HEK293 (cell line): ENCODE measurements around the gene TNPO3.

Experiments
- CTCF ChIA-PET: fragments of 350-600 bp; formaldehyde crosslinking; extraction: SDS; loops from one replicate; lab custom pipeline; 2021; ENCODE audit warnings: antibody characterized with exemption; lab: Yijun Ruan, JAX
- POLR2A ChIA-PET: fragments of 300-600 bp; formaldehyde crosslinking; extraction: SDS; loops from one replicate; lab custom pipeline; 2020; ENCODE audit warnings: antibody characterized with exemption, inconsistent platforms; lab: Yijun Ruan, JAX
- H3K27ac ChIP-seq: fragments of 200-500 bp; sonication (Bioruptor generic); 2 replicates; pipeline ENCODE4 v1.5.1; 2014; ENCODE audit warnings: low read depth, low read length, control low read depth, inconsistent platforms; ENCODE audit errors: extremely low read depth
- H3K36me3 ChIP-seq, 2 experiments: fragments of 200-500 bp in 1 of 2; sonication (Bioruptor generic) in 1 of 2; 1 replicate in 1 of 2; 2 replicates in 1 of 2; pipeline ENCODE4 v1.5.1; 2014 to 2017; ENCODE audit warnings: inconsistent platforms in 2 of 2, low read length in 2 of 2; ENCODE audit not compliant: control insufficient read depth in 2 of 2, insufficient read depth in 1 of 2
- H3K4me1 ChIP-seq: fragments of 200-500 bp; sonication (Bioruptor generic); 2 replicates; pipeline ENCODE4 v1.5.1; 2014; ENCODE audit warnings: mild to moderate bottlenecking, low read length, inconsistent platforms; ENCODE audit not compliant: control insufficient read depth, insufficient read depth
- H3K4me3 ChIP-seq: 2 replicates; pipeline ENCODE4 v1.5.1; 2011; ENCODE audit warnings: low read depth, mild to moderate bottlenecking, control low read depth, low read length, moderate library complexity
- H3K9me3 ChIP-seq: fragments of 200-500 bp; sonication (Bioruptor generic); 2 replicates; pipeline ENCODE4 v1.5.1; 2014; ENCODE audit warnings: low read depth, low read length, inconsistent platforms; ENCODE audit not compliant: control insufficient read depth, insufficient read depth
- EGR2 ChIP-seq: fragments of 450-650 bp; formaldehyde crosslinking; IDR thresholded peaks from 2 replicates; pipeline ENCODE4 v1.5.1; 2016; ENCODE audit warnings: low read depth, missing biosample characterization, missing genetic modification characterization
- GLIS2 ChIP-seq: fragments of 450-650 bp; formaldehyde crosslinking; IDR thresholded peaks from 2 replicates; pipeline ENCODE4 v1.5.1; 2016; ENCODE audit warnings: missing biosample characterization, missing genetic modification characterization
- KLF16 ChIP-seq: fragments of 450-650 bp; formaldehyde crosslinking; IDR thresholded peaks from 2 replicates; pipeline ENCODE4 v1.5.1; 2017; ENCODE audit warnings: missing biosample characterization, missing genetic modification characterization
- KLF8 ChIP-seq: fragments of 450-650 bp; formaldehyde crosslinking; IDR thresholded peaks from 2 replicates; pipeline ENCODE4 v1.5.1; 2016; ENCODE audit warnings: missing biosample characterization, missing genetic modification characterization
- OSR2 ChIP-seq: fragments of 450-650 bp; formaldehyde crosslinking; IDR thresholded peaks from 2 replicates; pipeline ENCODE4 v1.5.1; 2016; ENCODE audit warnings: missing biosample characterization, missing genetic modification characterization
- PATZ1 ChIP-seq: fragments of 450-650 bp; formaldehyde crosslinking; IDR thresholded peaks from 2 replicates; pipeline ENCODE4 v1.5.1; 2016; ENCODE audit warnings: missing biosample characterization, missing genetic modification characterization
- ZBTB17 ChIP-seq: fragments of 450-650 bp; formaldehyde crosslinking; IDR thresholded peaks from 2 replicates; pipeline ENCODE4 v1.5.1; 2016; ENCODE audit warnings: missing biosample characterization, missing genetic modification characterization
- ZFHX2 ChIP-seq: fragments of 450-650 bp; formaldehyde crosslinking; conservative IDR thresholded peaks from 2 replicates; pipeline ENCODE4 v1.5.1; 2016; ENCODE audit warnings: missing biosample characterization, missing genetic modification characterization
- ZIC2 ChIP-seq: fragments of 450-650 bp; formaldehyde crosslinking; IDR thresholded peaks from 2 replicates; pipeline ENCODE4 v1.5.1; 2016; ENCODE audit warnings: missing biosample characterization, missing genetic modification characterization
- ZNF114 ChIP-seq: fragments of 450-650 bp; formaldehyde crosslinking; IDR thresholded peaks from 2 replicates; pipeline ENCODE4 v1.5.0; 2017; ENCODE audit warnings: missing biosample characterization, missing genetic modification characterization
- ZNF148 ChIP-seq: fragments of 450-650 bp; formaldehyde crosslinking; IDR thresholded peaks from 2 replicates; pipeline ENCODE4 v1.5.0; 2017; ENCODE audit warnings: missing biosample characterization, missing genetic modification characterization, borderline replicate concordance
- ZNF16 ChIP-seq: fragments of 450-650 bp; formaldehyde crosslinking; IDR thresholded peaks from 2 replicates; pipeline ENCODE4 v1.5.1; 2016; ENCODE audit warnings: low read depth, missing biosample characterization, missing genetic modification characterization
- ZNF169 ChIP-seq: fragments of 450-650 bp; formaldehyde crosslinking; IDR thresholded peaks from 2 replicates; pipeline ENCODE4 v1.5.1; 2016; ENCODE audit warnings: missing biosample characterization, missing genetic modification characterization
- ZNF280D ChIP-seq: fragments of 450-650 bp; formaldehyde crosslinking; IDR thresholded peaks from 2 replicates; pipeline ENCODE4 v1.5.1; 2016; ENCODE audit warnings: missing biosample characterization, missing genetic modification characterization
- ZSCAN5A ChIP-seq: fragments of 450-650 bp; formaldehyde crosslinking; IDR thresholded peaks from 2 replicates; pipeline ENCODE4 v1.5.1; 2016; ENCODE audit warnings: missing biosample characterization, missing genetic modification characterization

TNPO3 gene

GRCh38 chr7:128946936-128947830 is 107.7 kb downstream of the TNPO3 start:
- ChIA-PET CTCF (interaction anchor here (0.6 to 1.1 kb wide), 2 partner anchors 144 to 225 kb away, joined by 3 read pairs; no protein-coding TSS in a partner anchor), POLR2A (no interaction called here)
- H3K9me3 ChIP-seq = no peaks in the 10 kb centered on the region
- no peaks in the 10 kb centered on the region for H3K4me1 ChIP-seq
- H3K4me3 ChIP-seq = no peak overlapping the region
- no peak for TF ChIP-seq OSR2 (tag by site-specific recombination)
- TF ChIP-seq ZFHX2 (tag by site-specific recombination) = peak; percentile 90
- TF ChIP-seq ZIC2 (tag by site-specific recombination) = peak; percentile 43
- TF ChIP-seq ZNF169 (tag by site-specific recombination) = no peak
- TF ChIP-seq KLF8 (tag by site-specific recombination) = no peak
- no peak for TF ChIP-seq ZNF16 (tag by site-specific recombination)
- TF ChIP-seq ZNF280D = no peak
- TF ChIP-seq ZNF148 (tag by site-specific recombination) = no peak
- TF ChIP-seq KLF16 (tag by site-specific recombination) = no peak
- TF ChIP-seq ZSCAN5A (tag by site-specific recombination) = no peak
- 0 out of 2 replicates have a peak, but pooled peaks have one; percentile 15 for TF ChIP-seq PATZ1 (tag by site-specific recombination)
- peak; percentile 86 for TF ChIP-seq EGR2 (tag by site-specific recombination)
- peak; percentile 26; the same call in 1 of the 2 replicates for TF ChIP-seq GLIS2 (tag by site-specific recombination)
- peaks cover 0 to 4% of the 10 kb centered on the region in 2 experiments; a peak in 2 of 3 replicates for H3K36me3 ChIP-seq
- H3K27ac ChIP-seq = no peak overlapping the region

- TF ChIP-seq ZBTB17 = peak; percentile 87
- TF ChIP-seq ZNF114 = no peak
- TF ChIP-seq, all 188 proteins: peak for 1
- no peaks in the 10 kb centered on the region; a peak in 1 of 3 replicates for H3K36me3 ChIP-seq
- ChIA-PET POLR2A (no interaction called here), CTCF (no interaction called here)
- no peaks in the 10 kb centered on the region for H3K9me3 ChIP-seq
- no peaks in the 10 kb centered on the region for H3K4me1 ChIP-seq
- no peak overlapping the region for H3K4me3 ChIP-seq
- no peak overlapping the region for H3K27ac ChIP-seq
Observed at GRCh38 chr7:128945668-128946366, 109.1 kb downstream of the TNPO3 start.
